GM12891 (cell line): ENCODE data around the gene RHOT1.
"Not testable (repeated sequence)": the region's sequence is repeated elsewhere in the genome, so short reads cannot be mapped to it uniquely, and the experiment has no call there.

Experiments
- PAX5 ChIP-seq: IDR thresholded peaks from 2 replicates; pipeline ENCODE4 v1.6.1; 2011; ENCODE audit warnings: low read length, moderate library complexity, mild to moderate bottlenecking; ENCODE audit not compliant: insufficient read depth, severe bottlenecking
- POLR2A ChIP-seq: IDR thresholded peaks from 2 replicates; pipeline ENCODE4 v1.6.1; 2011; ENCODE audit warnings: low read depth, low read length, control low read depth
- POLR2AphosphoS5 ChIP-seq: IDR thresholded peaks from 2 replicates; pipeline ENCODE4 v1.6.1; 2011; ENCODE audit warnings: low read depth, low read length, control low read depth
- POU2F2 ChIP-seq: IDR thresholded peaks from 2 replicates; pipeline ENCODE4 v1.6.1; 2011; ENCODE audit warnings: low read depth, mild to moderate bottlenecking, control low read depth, low read length, moderate library complexity
- SPI1 ChIP-seq: IDR thresholded peaks from 2 replicates; pipeline ENCODE4 v1.6.1; 2011; ENCODE audit warnings: low read depth, low read length, control low read depth
- TAF1 ChIP-seq: IDR thresholded peaks from 2 replicates; pipeline ENCODE4 v1.6.1; 2011; ENCODE audit warnings: low read depth, low read length, control low read depth

GRCh38 chr17:32100323-32100722 lies 42.0 kb upstream of the RHOT1 start:
- TF ChIP-seq POLR2AphosphoS5, TAF1, POLR2A, PAX5, POU2F2, SPI1: not testable (repeated sequence)
